ENCODE data around the gene SPTBN4.
A peak's percentile ranks its signal among the peaks of the same experiment; 100 is the strongest.
"Not testable (repeated sequence)": the region's sequence is repeated elsewhere in the genome, so short reads cannot be mapped to it uniquely, and the experiment has no call there.

Gene SPTBN4

DNA sequence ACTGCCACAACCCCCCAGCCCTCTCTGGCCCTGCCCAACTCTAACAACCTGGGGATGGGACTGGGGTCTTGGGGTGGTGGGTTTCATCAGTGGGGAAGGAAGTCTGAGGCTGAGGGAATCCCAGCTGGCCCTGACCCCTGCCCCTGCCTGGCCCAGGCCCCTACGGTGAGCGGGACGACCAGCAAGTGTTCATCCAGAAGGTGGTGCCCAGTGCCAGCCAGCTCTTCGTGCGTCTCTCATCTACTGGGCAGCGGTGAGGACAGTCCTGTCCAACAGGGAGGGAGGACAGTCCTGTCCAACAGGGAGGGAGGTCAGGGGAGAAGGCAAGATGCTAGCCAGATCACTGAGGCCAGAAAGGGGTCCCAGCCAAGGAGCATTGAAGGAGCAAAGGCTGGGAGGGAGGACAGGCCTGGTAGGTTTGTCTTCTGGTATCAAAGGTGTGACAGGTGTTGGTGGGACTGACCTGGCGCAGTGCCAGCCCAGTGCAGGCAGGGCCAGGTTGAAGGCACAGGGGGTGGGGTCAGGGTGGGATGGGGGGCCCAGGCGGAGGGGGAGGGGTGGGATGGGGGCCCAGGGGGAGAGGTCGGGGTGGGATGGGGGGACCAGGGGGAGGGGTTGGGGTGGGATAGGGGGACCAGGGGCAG, 122.2 kb downstream of the SPTBN4 start:
- no peak for DNase-seq (ENCODE audit: low read depth)

GRCh38 chr19:40589591-40590429, 123.0 kb downstream of the SPTBN4 start:
- DNase-seq (ENCODE audit: low read depth) = no peak

DNA sequence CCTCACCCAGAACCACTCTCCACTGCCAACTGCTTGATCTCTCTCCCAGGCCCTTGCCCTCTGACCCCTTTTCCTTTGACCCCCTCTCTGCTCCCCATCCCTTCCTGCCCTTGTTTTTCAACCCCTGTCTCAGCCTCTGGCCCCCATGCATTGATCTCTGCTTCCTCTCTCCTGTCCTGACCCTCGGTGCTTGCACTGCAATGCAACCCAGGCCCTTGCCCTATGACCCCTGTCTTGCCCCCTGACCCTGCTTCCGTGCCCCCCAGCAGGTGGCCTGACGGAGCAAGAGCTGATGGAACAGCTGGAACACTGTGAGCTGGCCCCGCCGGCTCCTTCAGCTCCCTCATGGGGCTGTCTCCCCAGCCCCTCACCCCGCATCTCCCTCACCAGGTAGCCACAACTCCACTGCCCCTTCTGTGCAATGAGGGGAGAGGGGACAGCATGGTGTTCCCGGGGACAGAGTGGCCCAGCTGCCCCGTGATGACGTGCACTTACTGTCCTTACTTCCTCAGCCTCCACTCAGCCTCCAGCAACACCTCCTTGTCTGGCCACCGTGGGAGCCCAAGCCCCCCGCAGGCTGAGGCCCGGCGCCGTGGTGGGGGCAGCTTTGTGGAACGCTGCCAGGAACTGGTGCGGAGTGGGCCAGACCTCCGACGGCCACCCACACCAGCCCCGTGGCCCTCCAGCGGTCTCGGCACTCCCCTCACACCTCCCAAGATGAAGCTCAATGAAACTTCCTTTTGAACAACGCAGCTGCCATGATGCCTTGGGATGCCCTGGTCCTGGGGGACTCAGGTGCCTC, 123.9 kb downstream of the SPTBN4 start:
- no peak for DNase-seq (ENCODE audit: low read depth)

DNA sequence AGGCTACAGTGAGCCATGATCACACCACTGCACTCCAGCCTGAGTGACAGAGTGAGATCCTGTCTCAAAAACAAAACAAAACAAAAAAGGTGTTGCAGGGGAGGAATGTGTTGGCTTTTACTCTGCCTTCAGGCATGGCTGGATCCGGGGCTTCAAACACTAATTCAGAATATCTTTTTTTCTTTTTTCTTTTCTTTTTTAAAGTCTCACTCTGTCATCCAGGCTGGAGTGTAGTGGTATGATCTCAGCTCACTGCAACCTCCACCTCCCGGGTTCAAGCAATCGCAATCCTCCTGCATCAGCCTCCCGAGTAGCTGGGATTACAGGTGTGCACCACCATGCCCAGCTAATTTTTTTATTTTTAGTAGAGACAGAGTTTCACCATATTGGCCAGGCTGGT, 124.9 kb downstream of the SPTBN4 start:
- DNase-seq (ENCODE audit: low read depth) = not testable (repeated sequence)

DNA sequence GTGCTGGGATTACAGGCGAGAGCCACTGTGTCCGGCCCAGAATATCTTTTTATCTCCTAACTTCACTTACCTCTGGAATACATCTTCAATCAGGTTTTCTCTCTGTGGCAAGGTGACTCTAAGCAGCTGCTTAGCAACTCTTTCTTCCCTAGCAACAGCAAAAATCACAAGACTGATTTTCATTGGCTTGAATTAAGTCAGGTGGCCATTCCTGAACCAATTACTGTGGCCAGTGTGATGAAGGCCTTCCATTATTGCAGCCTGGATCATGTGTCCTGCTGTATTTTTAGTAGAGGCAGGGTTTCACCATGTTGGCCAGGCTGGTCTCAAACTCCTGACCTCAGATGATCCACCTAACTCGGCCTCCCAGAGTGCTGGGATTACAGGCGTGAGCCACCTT, 125.4 kb downstream of the SPTBN4 start:
- peak; percentile 69 for DNase-seq (ENCODE audit: low read depth)

DNA sequence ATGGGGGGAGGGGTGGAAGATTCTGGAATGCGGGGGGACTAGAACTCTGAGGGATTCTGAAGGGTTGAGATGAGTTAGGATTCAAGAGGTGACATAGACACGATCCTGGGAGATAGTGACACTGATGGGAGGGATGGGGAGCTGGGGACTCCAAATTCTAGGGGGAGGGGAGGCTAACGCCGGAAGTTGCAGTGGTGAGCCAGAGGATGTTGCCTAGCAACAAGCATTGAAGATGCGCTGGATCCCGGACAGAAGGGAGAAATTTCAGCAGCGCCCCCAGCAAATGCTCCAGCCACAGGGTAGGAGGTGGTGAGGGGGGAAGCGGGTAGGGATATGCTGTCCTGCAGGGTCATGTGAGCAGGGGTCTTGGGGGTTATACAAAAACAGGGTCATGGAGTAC, 127.5 kb downstream of the SPTBN4 start:
- DNase-seq (ENCODE audit: low read depth) = peak; percentile 47

GRCh38 chr19:40594657-40595091, 127.9 kb downstream of the SPTBN4 start:
- DNase-seq (ENCODE audit: low read depth) = peak; percentile 62

- DNase-seq (ENCODE audit: low read depth) = peak; percentile 72
These were observed 130.0 kb downstream of the SPTBN4 start for GRCh38 chr19:40596608-40597328.

DNA sequence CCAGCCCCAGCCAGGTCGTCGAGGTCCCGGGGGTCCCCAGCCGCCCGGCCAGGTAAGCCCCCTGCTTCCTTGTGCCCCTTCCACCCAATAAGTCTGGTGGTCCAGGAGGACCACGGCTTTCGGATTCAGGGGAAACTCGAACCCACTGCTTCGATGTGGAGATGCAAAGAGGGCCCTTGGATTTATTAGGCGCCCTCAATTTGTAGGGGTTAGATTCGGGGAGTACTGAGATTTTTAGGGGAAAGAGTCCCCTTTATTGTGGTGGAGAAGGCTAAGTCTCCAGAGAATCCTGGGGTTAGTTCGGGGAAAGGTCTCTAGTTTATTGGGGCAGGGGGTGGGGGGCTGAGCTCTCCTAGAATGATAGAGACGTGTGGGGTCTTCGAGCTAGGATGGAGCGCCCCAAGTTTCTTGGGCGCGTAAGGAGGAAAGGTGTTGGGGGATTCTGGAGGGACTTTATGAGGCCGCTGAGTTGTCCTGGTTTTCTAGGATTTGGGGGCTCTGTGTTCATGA, 130.6 kb downstream of the SPTBN4 start:
- no peak for DNase-seq (ENCODE audit: low read depth)

DNA sequence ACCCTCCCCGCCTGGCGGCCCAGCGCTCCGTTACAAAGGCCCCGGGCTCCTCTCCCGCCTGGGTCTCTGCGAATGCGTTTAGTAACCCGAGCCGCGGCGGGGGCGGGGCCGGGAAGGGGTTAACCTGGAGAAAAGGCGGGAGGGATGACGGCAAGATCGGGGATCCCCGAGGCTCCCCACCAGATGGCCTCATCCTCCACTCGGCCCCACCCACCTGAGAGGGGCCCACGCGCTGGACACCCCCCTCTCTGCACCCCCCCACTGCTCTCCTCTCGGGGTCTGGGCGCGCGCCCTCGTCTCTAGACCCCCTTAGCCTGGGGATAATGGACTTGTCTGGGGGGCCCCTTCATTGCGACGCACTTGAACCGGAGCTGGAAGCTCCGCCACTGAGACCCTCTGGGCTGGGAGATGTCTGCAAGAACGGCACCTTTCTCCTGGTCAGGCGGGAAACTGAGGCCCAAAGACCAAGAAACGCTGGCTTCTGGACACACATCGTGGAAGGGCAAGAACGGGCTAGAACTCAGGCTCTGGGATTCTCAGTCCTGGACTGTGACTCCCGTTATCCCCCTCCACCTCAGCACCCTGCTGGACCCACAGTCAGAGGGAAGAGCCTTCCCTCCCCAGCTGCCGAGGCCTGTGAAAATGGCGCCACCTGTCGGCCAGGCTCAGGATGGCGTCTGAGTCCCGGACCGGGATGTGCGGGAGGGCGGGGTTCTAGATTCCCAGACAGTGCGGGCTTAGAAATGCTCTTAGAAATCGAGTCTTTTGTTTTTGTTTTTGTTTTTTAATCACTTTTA, 131.5 kb downstream of the SPTBN4 start:
- peak; percentile 86 for DNase-seq (ENCODE audit: low read depth)

DNA sequence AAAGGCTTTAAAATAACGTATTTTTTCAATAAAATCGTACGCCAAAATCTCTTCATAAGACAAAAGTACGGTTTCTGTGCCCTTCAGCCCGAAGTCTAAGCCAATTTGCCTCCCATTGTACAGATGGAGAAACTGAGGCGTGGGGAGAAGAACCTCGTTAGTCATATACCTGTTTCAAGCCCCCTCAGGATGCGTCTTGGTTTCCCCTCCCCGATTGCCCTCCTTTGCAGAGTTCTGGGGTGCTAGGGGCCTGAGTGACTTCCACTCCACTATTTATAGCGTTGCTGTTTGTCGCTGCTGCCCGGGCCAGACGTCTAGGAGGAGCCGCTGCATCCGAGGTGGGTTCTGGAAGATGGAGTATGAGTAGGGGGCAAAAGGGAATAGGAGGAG, 132.1 kb downstream of the SPTBN4 start:
- DNase-seq (ENCODE audit: low read depth) = no peak

DNA sequence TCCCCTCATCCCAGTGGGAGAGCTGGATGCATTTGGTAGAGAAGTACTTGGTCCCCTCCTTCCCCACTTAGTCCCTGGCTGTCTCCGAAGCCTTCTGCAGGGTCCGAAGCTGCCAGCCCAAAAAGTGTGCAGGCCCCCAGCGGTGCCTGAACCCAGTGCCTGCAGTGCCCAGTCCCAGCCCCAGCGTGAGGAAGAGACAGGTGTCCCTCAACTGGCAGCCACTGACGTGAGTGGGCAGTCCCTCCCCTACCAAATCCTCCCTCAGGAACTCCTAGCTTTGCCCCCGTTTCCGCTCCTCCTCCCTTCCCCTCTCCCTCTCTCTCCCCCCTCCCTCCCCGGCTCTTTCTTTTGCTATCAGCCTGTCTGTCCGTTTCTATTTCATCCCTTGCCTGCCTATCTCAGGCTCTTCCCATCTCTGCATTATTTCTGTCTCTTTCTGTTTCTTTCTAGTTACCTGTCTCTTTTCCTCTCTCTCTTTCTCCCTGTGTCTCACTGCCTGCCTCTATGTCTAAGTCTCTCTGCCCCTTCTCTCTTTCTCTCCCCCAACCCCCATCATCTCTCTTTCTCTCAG, 132.6 kb downstream of the SPTBN4 start:
- DNase-seq (ENCODE audit: low read depth) = no peak

- DNase-seq (ENCODE audit: low read depth) = no peak
These were observed 133.2 kb downstream of the SPTBN4 start for GRCh38 chr19:40599902-40600569.

DNA sequence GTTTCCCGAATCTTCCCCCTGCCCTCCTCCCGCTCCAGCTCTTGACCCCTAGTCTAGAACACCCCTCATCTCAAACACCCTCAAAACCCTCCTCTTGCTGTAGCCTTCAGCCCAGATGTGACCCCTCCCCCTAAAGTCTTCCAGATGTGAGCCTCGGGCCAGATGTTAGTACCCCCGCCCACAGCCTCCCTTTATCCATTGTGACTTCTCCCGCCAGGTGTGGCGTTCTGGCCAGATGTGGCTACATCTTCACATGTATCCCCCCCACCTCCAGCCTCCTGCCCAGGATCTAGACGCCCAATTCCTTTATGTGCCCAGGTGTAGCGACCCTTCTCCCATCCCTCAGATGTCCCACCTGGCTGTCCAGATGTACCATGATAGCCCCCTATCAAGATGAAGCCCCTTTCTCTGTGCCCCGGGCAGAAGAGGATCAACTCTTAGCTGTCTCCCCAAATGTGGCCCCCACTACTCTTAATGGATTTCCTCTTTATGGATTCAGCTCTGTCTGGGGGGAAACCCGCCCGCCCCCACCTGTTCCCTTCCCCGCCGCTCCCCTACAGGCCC, 133.9 kb downstream of the SPTBN4 start:
- no peak for DNase-seq (ENCODE audit: low read depth)

DNA sequence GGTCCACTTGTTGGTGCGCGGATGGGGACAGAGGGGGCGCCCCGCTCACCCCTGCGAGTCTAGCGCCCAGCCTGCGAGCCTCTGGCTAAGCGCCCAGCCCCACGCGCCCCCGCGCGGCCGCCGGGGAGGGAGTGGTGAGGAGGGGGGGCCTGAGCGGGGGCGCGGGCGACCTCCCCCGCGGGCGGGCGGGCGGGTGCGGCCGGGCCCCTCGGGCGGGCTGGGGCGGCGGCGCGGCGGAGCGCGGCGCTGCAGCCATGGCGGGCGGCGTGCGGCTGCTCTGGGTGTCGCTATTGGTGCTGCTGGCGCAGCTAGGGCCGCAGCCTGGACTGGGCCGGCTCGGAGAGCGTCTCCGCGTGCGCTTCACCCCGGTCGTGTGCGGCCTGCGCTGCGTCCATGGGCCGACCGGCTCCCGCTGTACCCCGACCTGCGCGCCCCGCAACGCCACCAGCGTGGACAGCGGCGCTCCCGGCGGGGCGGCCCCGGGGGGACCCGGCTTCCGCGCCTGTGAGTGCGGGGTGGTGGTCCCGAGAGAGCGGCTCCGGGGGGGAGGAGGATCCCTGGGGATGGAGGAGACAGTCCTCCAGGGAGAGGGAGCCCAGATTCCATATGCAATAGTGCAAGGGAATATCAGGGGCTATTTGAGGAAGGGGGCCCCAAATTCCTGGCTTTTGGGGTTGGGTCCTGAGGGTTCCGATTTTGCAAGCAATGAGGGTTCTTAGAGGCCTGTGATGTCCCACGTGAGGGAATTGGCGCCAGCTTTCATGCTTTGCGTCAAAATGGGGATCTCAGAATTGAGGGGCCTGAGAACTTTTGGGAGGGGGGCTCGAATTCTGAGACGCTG, 134.6 kb downstream of the SPTBN4 start, which contains the start of gene LTBP4:
TSS of gene LTBP4 (plus strand) at position 236 of the 841 bp plus-strand sequence. CDS start at position 255, 19 bp downstream.
- DNase-seq (ENCODE audit: low read depth) = peak; percentile 48

DNA sequence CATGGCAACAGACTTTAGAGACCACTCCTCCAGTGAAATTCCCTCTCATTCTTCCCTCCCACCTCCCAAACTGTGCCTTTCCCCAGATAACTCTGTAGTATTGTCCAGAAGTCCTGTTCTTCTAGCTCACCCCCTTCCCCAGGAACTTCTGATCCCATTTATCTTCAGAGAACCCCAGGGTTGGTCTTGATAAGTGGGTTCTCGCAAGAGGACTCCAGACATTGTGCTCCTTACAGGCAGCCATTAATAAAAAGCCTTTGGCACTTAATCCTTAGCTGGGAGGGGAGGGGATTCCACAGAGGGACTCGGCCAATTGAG, 136.2 kb downstream of the SPTBN4 start:
- DNase-seq (ENCODE audit: low read depth) = no peak

DNA sequence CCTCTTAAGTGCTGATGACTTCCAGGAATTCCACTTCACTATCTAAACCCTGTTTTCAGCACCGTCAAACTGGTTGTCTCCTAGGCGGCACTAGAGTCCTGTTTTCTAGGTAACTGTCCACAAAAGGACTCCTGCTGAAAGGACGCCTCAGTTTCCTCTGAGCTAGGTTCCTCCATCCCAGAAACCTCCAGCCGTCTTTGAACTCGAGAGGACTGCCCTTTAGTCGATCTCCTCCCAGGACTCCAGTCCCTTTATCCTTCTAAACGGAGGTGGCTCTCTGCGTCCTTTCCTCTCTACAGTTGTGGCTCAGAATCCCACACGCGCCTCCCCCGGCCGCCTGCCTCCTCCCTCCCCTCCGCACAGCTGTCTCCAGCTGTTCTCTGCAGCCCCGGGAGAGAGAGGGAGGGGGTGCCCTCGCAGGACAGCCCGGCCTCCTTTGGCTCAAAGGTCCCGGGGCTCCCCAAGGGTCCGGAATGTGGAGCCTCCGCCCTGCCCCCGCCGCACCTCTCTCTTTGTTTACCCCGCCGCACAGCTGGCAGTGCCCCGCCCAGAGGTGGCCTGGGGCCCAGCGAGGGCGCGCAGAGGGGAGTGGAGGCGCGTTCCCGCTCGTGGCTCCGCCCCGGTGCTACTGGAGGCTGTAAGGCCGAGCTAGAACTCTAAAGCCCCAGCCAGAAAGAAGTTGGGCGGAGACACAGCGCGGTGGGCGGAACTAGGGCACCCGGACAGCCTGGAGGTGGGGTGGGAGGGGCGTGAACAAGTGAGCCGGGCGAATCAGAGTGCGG, 136.8 kb downstream of the SPTBN4 start:
- DNase-seq (ENCODE audit: low read depth) = peak; percentile 94

DNA sequence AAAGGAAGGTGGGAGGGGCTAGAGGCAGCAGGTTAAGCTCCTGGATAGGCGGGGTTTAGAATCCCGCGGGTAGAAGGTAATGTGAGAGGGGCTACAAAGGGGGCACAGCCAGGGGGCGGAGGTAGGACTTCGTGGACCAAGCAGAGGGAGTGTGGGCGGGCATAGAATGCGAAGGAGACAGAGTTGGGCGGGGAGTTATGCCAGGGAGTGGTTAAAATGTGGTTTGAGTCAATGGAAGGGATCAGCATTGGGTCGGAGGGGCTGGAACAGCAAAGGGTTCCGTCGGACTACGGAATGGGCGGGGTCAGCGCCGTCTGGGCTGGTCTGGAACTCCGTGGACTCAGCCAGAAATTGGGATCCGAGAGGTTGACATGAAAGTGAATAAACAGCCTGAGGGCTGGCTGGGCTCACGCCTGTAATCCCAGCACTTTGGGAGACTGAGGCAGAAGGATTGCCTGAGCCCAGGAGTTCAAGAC, 137.4 kb downstream of the SPTBN4 start:
- DNase-seq (ENCODE audit: low read depth) = no peak
